ENCODE results near the gene DENND11. TPM values are rescaled to one million over a fixed set of nuclear protein-coding genes. Genes with fewer than 3 reads are reported as not detected.

The DENND11 gene
- polyA plus RNA-seq, 1 of the 3 experiments (the other 2 are of a cell fraction) = 5.5 TPM

GRCh38 chr7:141665208-141666035, 36.5 kb downstream of the DENND11 start:
- WGBS (ENCODE audit: low lambda C conversion rate) = 92% methylated on average over 17 of the region's 18 CpGs
- no peaks in the 10 kb centered on the region for H3F3A ChIP-seq (replicated peaks; ENCODE audit: insufficient read depth)
- no peak overlapping the region for H3K4me3 ChIP-seq (ENCODE audit: low read depth in 2 of 2, low read length in 1 of 2)
- no peaks in the 10 kb centered on the region for H3K79me2 ChIP-seq (ENCODE audit: insufficient read depth)
- TF ChIP-seq JUND (IDR thresholded peaks at IDR 0.05) = no peak
- TF ChIP-seq POLR2AphosphoS5 (IDR thresholded peaks at IDR 0.05; ENCODE audit: low read depth, low read length) = no peak
- TF ChIP-seq FOSL2 (IDR thresholded peaks at IDR 0.05; ENCODE audit: borderline replicate concordance, low read depth) = no peak
- TF ChIP-seq, protein P1, sequence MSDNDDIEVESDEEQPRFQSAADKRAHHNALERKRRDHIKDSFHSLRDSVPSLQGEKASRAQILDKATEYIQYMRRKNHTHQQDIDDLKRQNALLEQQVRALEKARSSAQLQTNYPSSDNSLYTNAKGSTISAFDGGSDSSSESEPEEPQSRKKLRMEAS (IDR thresholded peaks at IDR 0.05; ENCODE audit: low read depth) = no peak
- no peak for TF ChIP-seq USF2 (IDR thresholded peaks at IDR 0.05; ENCODE audit: borderline replicate concordance, low read depth, low read length)
- no peak for TF ChIP-seq IRF3 (IDR thresholded peaks at IDR 0.05; ENCODE audit: low read depth, low read length)
- TF ChIP-seq REST (IDR thresholded peaks at IDR 0.05; ENCODE audit: low read depth, low read length) = no peak
- no peak for TF ChIP-seq SIN3A (IDR thresholded peaks at IDR 0.05; ENCODE audit: borderline replicate concordance, low read depth, low read length)
- TF ChIP-seq, protein P2, sequence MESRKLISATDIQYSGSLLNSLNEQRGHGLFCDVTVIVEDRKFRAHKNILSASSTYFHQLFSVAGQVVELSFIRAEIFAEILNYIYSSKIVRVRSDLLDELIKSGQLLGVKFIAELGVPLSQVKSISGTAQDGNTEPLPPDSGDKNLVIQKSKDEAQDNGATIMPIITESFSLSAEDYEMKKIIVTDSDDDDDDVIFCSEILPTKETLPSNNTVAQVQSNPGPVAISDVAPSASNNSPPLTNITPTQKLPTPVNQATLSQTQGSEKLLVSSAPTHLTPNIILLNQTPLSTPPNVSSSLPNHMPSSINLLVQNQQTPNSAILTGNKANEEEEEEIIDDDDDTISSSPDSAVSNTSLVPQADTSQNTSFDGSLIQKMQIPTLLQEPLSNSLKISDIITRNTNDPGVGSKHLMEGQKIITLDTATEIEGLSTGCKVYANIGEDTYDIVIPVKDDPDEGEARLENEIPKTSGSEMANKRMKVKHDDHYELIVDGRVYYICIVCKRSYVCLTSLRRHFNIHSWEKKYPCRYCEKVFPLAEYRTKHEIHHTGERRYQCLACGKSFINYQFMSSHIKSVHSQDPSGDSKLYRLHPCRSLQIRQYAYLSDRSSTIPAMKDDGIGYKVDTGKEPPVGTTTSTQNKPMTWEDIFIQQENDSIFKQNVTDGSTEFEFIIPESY (IDR thresholded peaks at IDR 0.05; ENCODE audit: borderline replicate concordance, low read depth) = no peak
- no peak for TF ChIP-seq MXI1 (IDR thresholded peaks at IDR 0.05; ENCODE audit: low read depth, low read length)
- no peak for TF ChIP-seq FOXJ3 (CRISPR knock-in tag; IDR thresholded peaks at IDR 0.05)
- no peak for TF ChIP-seq PBX3 (IDR thresholded peaks at IDR 0.05)
- H3K9me3 ChIP-seq = no peaks in the 10 kb centered on the region
- no peak overlapping the region for H3K9ac ChIP-seq
- no peaks in the 10 kb centered on the region for H3K4me1 ChIP-seq (ENCODE audit: control insufficient read depth in 1 of 2, insufficient read depth in 2 of 2, low read depth in 1 of 2, low read length in 1 of 2)
- H3K9me2 ChIP-seq = no peaks in the 10 kb centered on the region
- no peak overlapping the region for H2AFZ ChIP-seq (ENCODE audit: low read depth)
- peaks cover 31 to 51% of the 10 kb centered on the region in 2 experiments for H3K36me3 ChIP-seq (replicated peaks in 1 of 2; ENCODE audit: control insufficient read depth in 1 of 2, insufficient read depth in 2 of 2, low read length in 1 of 2)
- H4K20me1 ChIP-seq (ENCODE audit: insufficient read depth) = no peaks in the 10 kb centered on the region
- no peaks in the 10 kb centered on the region for H3K27me3 ChIP-seq (ENCODE audit: insufficient read depth)
- no peak overlapping the region for H3K27ac ChIP-seq (ENCODE audit: low read depth in 2 of 2, low read length in 1 of 2)
- DNase-seq = no peak
- ChIA-PET POLR2A (no interaction called here), CTCF (interaction anchor here (0.6 to 7.9 kb wide), 4 partner anchors 9 to 434 kb away, joined by 3 to 39 read pairs (median 6); no protein-coding TSS in a partner anchor)
- no peak overlapping the region for H3K4me2 ChIP-seq

Data from SK-N-SH (cell line).